ENCODE results near the gene PDRG1.

PDRG1 gene

GRCh38 chr20:31989030-31989645 is 37.3 kb upstream of the PDRG1 start:
- Histone ChIP-seq H3K27me3 (ENCODE audit: insufficient read depth, insufficient read length) (peaks cover 24% of the 10 kb centered on the region), H3K9me3 (ENCODE audit: insufficient read depth, low read length) (no peaks in the 10 kb centered on the region), H3K4me3 (ENCODE audit: insufficient read length, low read depth) (no peak overlapping the region), H3K36me3 (ENCODE audit: insufficient read depth, insufficient read length, low read length) (no peaks in the 10 kb centered on the region), H3K4me1 (ENCODE audit: insufficient read depth, insufficient read length) (peaks cover 10% of the 10 kb centered on the region), H3K9ac (ENCODE audit: insufficient read length, low read depth) (no peak overlapping the region)
- TF ChIP-seq ZNF274 (IDR thresholded peaks at IDR 0.05; ENCODE audit: low read depth, low read length) = no peak
- no peak for TF ChIP-seq YY1 (IDR thresholded peaks at IDR 0.05; ENCODE audit: insufficient read depth, insufficient read length)
- TF ChIP-seq SUZ12 (IDR thresholded peaks at IDR 0.05; ENCODE audit: extremely low read depth, insufficient read depth, insufficient read length) = no peak
- no peak for DNase-seq (ENCODE audit: low read depth, low spot score)

GRCh38 chr20:31988430-31989015 is 36.7 kb upstream of the PDRG1 start:
- TF ChIP-seq ZNF274 (IDR thresholded peaks at IDR 0.05; ENCODE audit: low read depth, low read length) = no peak
- TF ChIP-seq YY1 (IDR thresholded peaks at IDR 0.05; ENCODE audit: insufficient read depth, insufficient read length) = no peak
- no peak for TF ChIP-seq SUZ12 (IDR thresholded peaks at IDR 0.05; ENCODE audit: extremely low read depth, insufficient read depth, insufficient read length)
- Histone ChIP-seq H3K9me3 (ENCODE audit: insufficient read depth, low read length) (no peaks in the 10 kb centered on the region), H3K36me3 (ENCODE audit: insufficient read depth, insufficient read length, low read length) (no peaks in the 10 kb centered on the region), H3K27me3 (ENCODE audit: insufficient read depth, insufficient read length) (peaks cover 17% of the 10 kb centered on the region), H3K4me1 (ENCODE audit: insufficient read depth, insufficient read length) (peaks cover 10% of the 10 kb centered on the region), H3K9ac (ENCODE audit: insufficient read length, low read depth) (peak overlapping the region; percentile 17), H3K4me3 (ENCODE audit: insufficient read length, low read depth) (no peak overlapping the region)
- DNase-seq (ENCODE audit: low read depth, low spot score) = no peak

- no peak for DNase-seq (ENCODE audit: low read depth, low spot score)
Measured at GRCh38 chr20:31987744-31988143, 35.9 kb upstream of the PDRG1 start.

GRCh38 chr20:31984981-31985471 is 33.2 kb upstream of the PDRG1 start:
- TF ChIP-seq YY1 (IDR thresholded peaks at IDR 0.05; ENCODE audit: insufficient read depth, insufficient read length) (no peak), ZNF274 (IDR thresholded peaks at IDR 0.05; ENCODE audit: low read depth, low read length) (no peak), SUZ12 (IDR thresholded peaks at IDR 0.05; ENCODE audit: extremely low read depth, insufficient read depth, insufficient read length) (no peak)

More at GRCh38 chr20:31987744-31988143, 35.9 kb upstream of the PDRG1 start:
- H3K9ac ChIP-seq (ENCODE audit: insufficient read length, low read depth) = no peak overlapping the region
- peaks cover 10% of the 10 kb centered on the region for H3K27me3 ChIP-seq (ENCODE audit: insufficient read depth, insufficient read length)
- H3K36me3 ChIP-seq (ENCODE audit: insufficient read depth, insufficient read length, low read length) = no peaks in the 10 kb centered on the region
- no peaks in the 10 kb centered on the region for H3K9me3 ChIP-seq (ENCODE audit: insufficient read depth, low read length)
- H3K4me1 ChIP-seq (ENCODE audit: insufficient read depth, insufficient read length) = peaks cover 10% of the 10 kb centered on the region
- no peak for TF ChIP-seq SUZ12 (IDR thresholded peaks at IDR 0.05; ENCODE audit: extremely low read depth, insufficient read depth, insufficient read length)
- no peak overlapping the region for H3K4me3 ChIP-seq (ENCODE audit: insufficient read length, low read depth)

GRCh38 chr20:31981784-31982183 is 29.9 kb upstream of the PDRG1 start:
- no peaks in the 10 kb centered on the region for H3K36me3 ChIP-seq (ENCODE audit: insufficient read depth, insufficient read length, low read length)
- H3K27me3 ChIP-seq (ENCODE audit: insufficient read depth, insufficient read length) = no peaks in the 10 kb centered on the region
- no peaks in the 10 kb centered on the region for H3K9me3 ChIP-seq (ENCODE audit: insufficient read depth, low read length)
- peaks cover 6% of the 10 kb centered on the region for H3K4me1 ChIP-seq (ENCODE audit: insufficient read depth, insufficient read length)
- no peak overlapping the region for H3K4me3 ChIP-seq (ENCODE audit: insufficient read length, low read depth)
- no peak for TF ChIP-seq ZNF274 (IDR thresholded peaks at IDR 0.05; ENCODE audit: low read depth, low read length)
- TF ChIP-seq SUZ12 (IDR thresholded peaks at IDR 0.05; ENCODE audit: extremely low read depth, insufficient read depth, insufficient read length) = no peak
- no peak for TF ChIP-seq YY1 (IDR thresholded peaks at IDR 0.05; ENCODE audit: insufficient read depth, insufficient read length)
- H3K9ac ChIP-seq (ENCODE audit: insufficient read length, low read depth) = no peak overlapping the region
- no peak for DNase-seq (ENCODE audit: low read depth, low spot score)

More at GRCh38 chr20:31984981-31985471, 33.2 kb upstream of the PDRG1 start:
- DNase-seq (ENCODE audit: low read depth, low spot score) = no peak
- Histone ChIP-seq H3K4me1 (ENCODE audit: insufficient read depth, insufficient read length) (peaks cover 10% of the 10 kb centered on the region), H3K27me3 (ENCODE audit: insufficient read depth, insufficient read length) (no peaks in the 10 kb centered on the region), H3K9me3 (ENCODE audit: insufficient read depth, low read length) (no peaks in the 10 kb centered on the region), H3K36me3 (ENCODE audit: insufficient read depth, insufficient read length, low read length) (no peaks in the 10 kb centered on the region), H3K4me3 (ENCODE audit: insufficient read length, low read depth) (no peak overlapping the region), H3K9ac (ENCODE audit: insufficient read length, low read depth) (no peak overlapping the region)

GRCh38 chr20:31979713-31980426 is 28.0 kb upstream of the PDRG1 start:
- H3K27me3 ChIP-seq (ENCODE audit: insufficient read depth, insufficient read length) = no peaks in the 10 kb centered on the region

GRCh38 chr20:31977080-31977479 is 25.2 kb upstream of the PDRG1 start:
- H3K9ac ChIP-seq (ENCODE audit: insufficient read length, low read depth) = no peak overlapping the region
- H3K27me3 ChIP-seq (ENCODE audit: insufficient read depth, insufficient read length) = no peaks in the 10 kb centered on the region
- no peaks in the 10 kb centered on the region for H3K36me3 ChIP-seq (ENCODE audit: insufficient read depth, insufficient read length, low read length)
- H3K9me3 ChIP-seq (ENCODE audit: insufficient read depth, low read length) = no peaks in the 10 kb centered on the region
- peaks cover 5% of the 10 kb centered on the region for H3K4me1 ChIP-seq (ENCODE audit: insufficient read depth, insufficient read length)
- no peak for DNase-seq (ENCODE audit: low read depth, low spot score)
- H3K4me3 ChIP-seq (ENCODE audit: insufficient read length, low read depth) = no peak overlapping the region
- TF ChIP-seq SUZ12 (IDR thresholded peaks at IDR 0.05; ENCODE audit: extremely low read depth, insufficient read depth, insufficient read length) (no peak), ZNF274 (IDR thresholded peaks at IDR 0.05; ENCODE audit: low read depth, low read length) (no peak), YY1 (IDR thresholded peaks at IDR 0.05; ENCODE audit: insufficient read depth, insufficient read length) (no peak)

More at GRCh38 chr20:31979713-31980426, 28.0 kb upstream of the PDRG1 start:
- DNase-seq (ENCODE audit: low read depth, low spot score) = no peak
- no peaks in the 10 kb centered on the region for H3K36me3 ChIP-seq (ENCODE audit: insufficient read depth, insufficient read length, low read length)
- TF ChIP-seq YY1 (IDR thresholded peaks at IDR 0.05; ENCODE audit: insufficient read depth, insufficient read length) = no peak
- no peak for TF ChIP-seq ZNF274 (IDR thresholded peaks at IDR 0.05; ENCODE audit: low read depth, low read length)
- TF ChIP-seq SUZ12 (IDR thresholded peaks at IDR 0.05; ENCODE audit: extremely low read depth, insufficient read depth, insufficient read length) = no peak
- H3K9ac ChIP-seq (ENCODE audit: insufficient read length, low read depth) = no peak overlapping the region
- peaks cover 5% of the 10 kb centered on the region for H3K4me1 ChIP-seq (ENCODE audit: insufficient read depth, insufficient read length)
- no peak overlapping the region for H3K4me3 ChIP-seq (ENCODE audit: insufficient read length, low read depth)
- no peaks in the 10 kb centered on the region for H3K9me3 ChIP-seq (ENCODE audit: insufficient read depth, low read length)

Measured in NT2/D1 (cell line).